Immature natural killer cell (primary cell): ENCODE data around the gene ARHGAP30. TPM values are rescaled to one million over a fixed set of nuclear protein-coding genes. Genes with fewer than 3 reads are reported as not detected.

Source experiments
- DNase-seq, 3 donors: peaks; one replicate each; pipeline ENCODE4 v3.0.0; 2022; ENCODE audit warnings: mixed read lengths in 1 of 3
- H3K27ac Mint-ChIP-seq, 6 donors: one replicate each; pipeline ENCODE4 v1.8.0; 2020; ENCODE audit warnings: mixed read lengths in 6 of 6, mild to moderate bottlenecking in 5 of 6, inconsistent platforms in 4 of 6, moderate library complexity in 3 of 6
- H3K27me3 Mint-ChIP-seq, 3 donors: one replicate each; pipeline ENCODE4 v1.8.0; 2020 to 2021; ENCODE audit warnings: low read depth in 3 of 3, mild to moderate bottlenecking in 3 of 3, mixed read lengths in 3 of 3, moderate library complexity in 3 of 3, inconsistent platforms in 1 of 3
- H3K36me3 Mint-ChIP-seq, 3 donors: one replicate each; pipeline ENCODE4 v1.8.0; 2020; ENCODE audit warnings: mixed read lengths in 3 of 3, inconsistent platforms in 2 of 3, mild to moderate bottlenecking in 2 of 3
- H3K4me1 Mint-ChIP-seq, 2 donors: one replicate each; pipeline ENCODE4 v1.8.0; 2020; ENCODE audit warnings: inconsistent platforms in 2 of 2, mild to moderate bottlenecking in 2 of 2, mixed read lengths in 2 of 2, moderate library complexity in 1 of 2
- H3K4me3 Mint-ChIP-seq, 5 donors: one replicate each; pipeline ENCODE4 v1.8.0; 2020; ENCODE audit warnings: mild to moderate bottlenecking in 5 of 5, mixed read lengths in 5 of 5, inconsistent platforms in 3 of 5, moderate library complexity in 3 of 5
- H3K9me3 Mint-ChIP-seq, 6 donors: one replicate each; pipeline ENCODE4 v1.8.0; 2020; ENCODE audit warnings: mild to moderate bottlenecking in 6 of 6, mixed read lengths in 6 of 6, inconsistent platforms in 4 of 6, moderate library complexity in 3 of 6
- polyA plus RNA-seq, 3 donors: library from polyadenylated mRNA; unstranded; fragments of 300-500 nt; fragmentation: Illumina TruSeq; gene quantifications; one replicate each; pipeline ENCODE4 v1.2.3, GENCODE V29; 2021

ARHGAP30 gene
- polyA plus RNA-seq, 3 donors from 2014 or later: 98.0 to 265 (median 103) TPM

DNA sequence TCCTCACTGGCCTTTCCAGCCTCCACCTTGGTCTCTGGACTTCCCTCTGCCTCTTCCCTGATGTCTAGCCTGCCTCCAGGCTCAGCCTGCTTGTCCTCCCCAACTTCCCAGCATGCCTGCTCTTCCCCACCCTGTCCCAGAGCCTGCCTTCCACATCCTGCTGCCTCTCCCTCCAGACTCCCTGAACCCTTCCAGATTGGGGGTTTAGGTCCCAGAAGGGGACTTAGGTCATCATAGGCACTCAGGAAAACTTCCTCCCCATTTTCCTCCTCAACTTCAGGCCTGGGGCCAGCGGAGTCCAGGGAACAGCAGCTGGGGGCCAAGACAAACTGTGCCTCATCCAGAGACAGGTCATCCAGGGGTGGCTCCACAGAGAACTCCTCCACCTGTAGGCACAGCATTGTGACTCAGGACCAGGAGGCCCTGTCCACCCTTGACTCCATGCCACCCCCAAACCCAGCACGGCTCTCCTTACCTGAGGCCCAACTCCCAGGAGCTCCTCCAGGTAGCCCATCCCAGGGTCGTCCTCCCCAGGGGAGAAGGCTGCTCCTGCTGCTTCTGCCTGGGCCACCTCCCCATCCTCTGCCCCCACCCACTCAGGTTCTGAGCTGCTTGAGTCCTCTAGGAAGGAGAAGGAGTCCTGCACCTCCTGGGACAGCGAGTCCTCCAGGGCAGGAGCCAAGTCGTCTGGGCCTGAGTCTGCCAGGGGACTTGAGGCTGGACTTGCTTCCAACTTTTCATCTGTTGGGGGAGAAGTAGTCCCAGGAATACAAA, 20.6 kb downstream of the ARHGAP30 start:
- Mint-ChIP-seq H3K4me1 (peaks cover 48 to 58% of the 10 kb centered on the region in 2 donors), H3K4me3 (no peak overlapping the region), H3K9me3 (no peaks in the 10 kb centered on the region), H3K27me3 (peaks cover 7 to 16% (median 10%) of the 10 kb centered on the region in 3 donors), H3K27ac (peak overlapping the region; percentile 73 to 88 (median 86)), H3K36me3 (peaks cover 20 to 49% (median 21%) of the 10 kb centered on the region in 3 donors)
- DNase-seq: no peak

DNA sequence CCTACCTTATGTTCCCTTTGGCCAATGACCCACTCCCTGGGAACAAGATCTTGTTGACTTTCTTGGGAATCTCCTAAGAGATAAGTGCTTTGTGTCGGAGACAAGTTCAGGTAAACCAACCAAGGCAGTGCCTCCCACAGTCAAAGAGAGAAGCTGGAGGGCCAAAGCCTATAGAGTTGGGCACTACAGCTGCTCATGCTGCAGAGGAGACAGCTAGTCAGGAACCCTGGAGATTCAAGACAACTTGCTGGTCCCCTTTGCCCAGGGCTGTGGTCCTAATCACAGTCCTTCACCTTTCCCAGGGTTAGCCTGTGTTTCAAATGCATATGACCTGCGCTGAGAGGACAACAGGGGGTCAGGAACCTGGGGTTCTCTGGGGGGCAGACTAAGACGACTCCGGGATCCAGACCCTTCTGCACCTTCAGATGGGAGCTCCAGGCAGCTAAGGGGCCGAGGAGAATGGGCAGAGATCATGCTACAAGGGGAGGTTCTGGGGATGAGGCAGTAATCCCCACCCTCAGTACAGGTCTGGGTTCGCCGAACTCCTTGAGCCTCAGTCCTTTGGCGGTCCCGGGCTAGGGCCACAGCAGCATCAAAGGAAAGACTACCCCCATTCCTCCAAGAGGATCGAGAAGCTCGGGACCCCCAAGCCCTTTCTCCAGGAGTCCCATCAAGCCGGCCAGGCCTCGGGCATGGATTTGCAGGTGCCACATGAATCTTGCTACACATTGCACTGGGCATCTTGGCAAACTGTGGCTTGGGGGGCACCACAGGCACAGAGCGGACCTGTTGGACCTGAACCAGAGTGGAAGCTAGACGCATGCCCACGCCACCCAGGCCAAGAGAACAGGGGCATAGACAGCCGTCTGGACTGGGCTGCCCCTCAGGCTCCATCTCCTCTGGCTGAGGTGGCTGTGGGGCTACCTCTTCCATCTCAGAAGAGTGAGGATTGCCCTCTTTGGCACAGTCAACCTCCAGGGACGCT, 22.0 kb downstream of the ARHGAP30 start:
- Mint-ChIP-seq H3K27me3 (peaks cover 5 to 16% (median 10%) of the 10 kb centered on the region in 3 donors), H3K27ac (peak overlapping the region; percentile 98 to 99 (median 98)), H3K4me3 (peak overlapping the region in 4 of 5 donors; percentile 10 to 92 (median 24)), H3K4me1 (peaks cover 50 to 59% of the 10 kb centered on the region in 2 donors), H3K9me3 (no peaks in the 10 kb centered on the region), H3K36me3 (peaks cover 14 to 44% (median 19%) of the 10 kb centered on the region in 3 donors)
- no peak for DNase-seq

DNA sequence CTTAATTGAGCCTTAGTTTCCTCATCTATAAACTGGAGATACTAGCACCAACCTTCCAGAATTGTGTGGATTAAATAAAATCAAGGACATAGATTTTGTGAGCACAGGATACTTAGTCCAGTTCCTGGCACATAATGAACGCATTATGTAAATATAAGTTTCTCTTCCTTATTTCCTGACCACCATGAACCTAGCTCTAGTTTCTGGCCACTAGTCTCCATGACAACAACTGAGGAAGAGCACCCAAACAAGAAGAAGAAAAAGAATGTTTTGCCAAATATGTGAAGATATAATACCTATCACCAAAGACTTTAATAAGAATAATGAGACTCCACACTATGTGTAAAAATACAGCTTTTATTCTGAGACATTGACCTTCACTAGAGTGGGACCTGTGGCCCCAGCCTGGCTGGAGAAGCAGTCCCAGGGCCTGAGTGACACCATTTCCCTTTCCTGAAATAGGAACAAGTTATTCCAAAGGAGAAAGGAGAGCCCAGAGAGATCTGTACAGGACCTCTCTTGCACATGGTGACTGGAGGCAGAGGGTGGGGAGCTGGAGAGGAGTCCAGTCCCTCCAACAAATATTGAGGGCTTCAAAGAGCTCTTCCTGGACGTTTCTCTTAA, 23.0 kb downstream of the ARHGAP30 start:
- no peak for DNase-seq
- H3K9me3 Mint-ChIP-seq: no peaks in the 10 kb centered on the region
- H3K36me3 Mint-ChIP-seq: peaks cover 10 to 43% (median 14%) of the 10 kb centered on the region in 3 donors
- peaks cover 5 to 16% (median 10%) of the 10 kb centered on the region in 3 donors for H3K27me3 Mint-ChIP-seq
- H3K4me3 Mint-ChIP-seq: peak overlapping the region; percentile 89 to 97 (median 92)
- peak overlapping the region; percentile 98 to 99 (median 98) for H3K27ac Mint-ChIP-seq
- H3K4me1 Mint-ChIP-seq: peaks cover 45 to 58% of the 10 kb centered on the region in 2 donors

DNA sequence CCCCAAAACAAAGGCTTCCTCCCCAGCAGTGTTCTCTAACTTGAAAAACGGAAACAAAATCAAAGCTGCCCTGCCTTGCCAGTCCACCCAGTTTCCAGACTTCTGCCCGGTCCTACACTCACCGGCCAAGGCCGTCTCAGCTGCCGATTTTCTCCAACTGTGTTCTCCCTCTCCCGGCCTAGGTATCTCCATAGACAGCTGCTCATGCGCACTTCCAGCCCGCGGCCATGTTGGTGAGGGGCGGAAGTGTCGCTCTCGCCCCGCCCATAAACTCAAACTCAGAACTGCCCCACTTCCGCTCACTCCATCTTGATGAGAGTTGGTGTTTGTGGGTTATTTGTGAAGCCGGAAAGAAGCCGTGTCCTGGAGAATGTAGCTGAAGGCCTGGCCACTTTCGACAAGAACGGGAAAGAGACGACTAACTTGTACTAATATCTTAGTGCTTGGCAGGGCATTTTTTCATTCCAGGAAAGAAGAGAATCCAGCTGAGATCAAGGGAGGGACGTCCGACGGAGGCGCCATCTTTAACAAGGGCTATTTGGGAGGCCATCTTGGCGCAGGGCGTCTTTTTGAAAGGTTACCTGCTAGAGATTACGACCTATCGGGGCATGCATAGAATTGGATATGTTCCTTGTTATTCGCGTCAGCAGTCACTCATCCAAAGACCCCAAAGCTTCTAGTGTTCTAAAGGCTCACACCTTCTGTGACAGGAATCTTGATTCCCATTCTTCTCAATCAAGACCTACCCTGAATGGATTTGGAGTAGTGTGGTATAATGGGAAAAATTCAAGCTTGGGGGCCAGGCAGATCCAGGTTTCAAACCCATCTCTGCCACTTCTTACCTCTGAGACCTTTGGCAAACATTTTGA, 23.7 kb downstream of the ARHGAP30 start, which contains the start of gene USF1:
Gene USF1, minus strand, starts transcription at position 242 of the 869 bp plus-strand sequence. CDS start 2,702 bp downstream, outside the sequence.
- Mint-ChIP-seq H3K36me3 (peaks cover 10 to 39% (median 13%) of the 10 kb centered on the region in 3 donors), H3K27ac (peak within 1 kb of the TSS; percentile 98 to 99 (median 98))

DNA sequence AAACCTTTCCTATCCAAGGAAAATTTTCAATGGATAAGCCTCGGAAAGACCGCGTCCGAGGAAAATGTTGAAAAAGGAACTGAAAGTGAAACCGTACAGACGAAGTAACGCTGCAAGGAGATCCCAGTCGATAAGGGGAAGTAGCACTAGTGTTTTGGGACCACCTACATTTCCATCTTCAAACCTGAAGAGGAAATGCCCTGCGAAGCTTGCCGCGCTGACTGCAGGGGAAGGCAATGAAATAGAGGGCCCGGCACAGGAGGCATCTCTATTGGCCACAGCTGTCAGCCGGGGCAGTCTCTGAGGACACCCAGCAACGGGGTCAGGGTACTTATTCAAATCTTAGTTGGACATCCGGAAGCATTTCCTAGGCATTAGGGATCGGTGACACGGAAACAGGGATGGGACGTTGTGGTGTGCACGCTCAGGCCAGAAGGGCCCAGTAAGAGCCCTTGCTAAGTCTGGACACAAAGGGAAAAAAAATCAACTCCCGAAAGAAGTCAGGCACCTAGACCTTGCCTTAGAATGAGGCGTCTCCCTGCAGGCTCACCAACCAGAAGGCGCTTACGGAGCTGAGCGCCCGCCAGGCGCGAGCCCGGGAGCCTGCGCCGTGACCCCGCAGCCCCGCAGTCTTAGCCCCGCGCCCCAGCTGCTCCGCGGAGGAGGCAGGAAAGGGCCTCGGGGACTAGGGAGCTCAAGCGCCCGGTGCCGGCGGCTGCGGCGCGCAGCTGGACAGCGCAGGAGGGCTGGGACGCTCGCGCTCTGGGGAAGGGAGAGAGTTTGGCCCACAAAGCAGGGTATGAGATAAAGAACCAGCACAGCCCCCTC, 24.6 kb downstream of the ARHGAP30 start:
- peak overlapping the region; percentile 98 to 99 (median 98) for H3K27ac Mint-ChIP-seq

More for the DNA sequence above, 23.7 kb downstream of the ARHGAP30 start, which contains the start of gene USF1:
- DNase-seq: peak; percentile 94 to 95 (median 94)
- H3K27me3 Mint-ChIP-seq: peaks cover 5 to 16% (median 10%) of the 10 kb centered on the region in 3 donors
- peaks cover 50 to 59% of the 10 kb centered on the region in 2 donors for H3K4me1 Mint-ChIP-seq
- H3K4me3 Mint-ChIP-seq: peak within 1 kb of the TSS; percentile 89 to 97 (median 92)
- H3K9me3 Mint-ChIP-seq: no peaks in the 10 kb centered on the region

DNA sequence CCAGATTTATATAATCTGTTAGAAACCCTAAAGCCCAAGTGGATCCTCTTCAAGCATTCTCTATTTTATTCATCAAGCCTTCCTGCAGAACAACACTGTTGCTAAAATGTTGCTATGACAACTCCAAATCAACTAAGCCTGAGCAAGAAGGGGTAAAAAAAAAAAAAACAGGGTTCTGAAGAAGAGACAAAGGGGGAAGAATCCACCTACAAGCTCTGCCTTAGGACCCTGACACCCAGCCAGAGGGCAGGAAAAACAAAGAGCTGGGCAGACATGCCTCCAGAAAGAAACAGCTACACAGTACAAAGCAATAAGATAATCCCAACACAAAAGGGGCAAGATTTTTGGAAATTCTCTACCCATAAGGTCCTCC, 25.2 kb downstream of the ARHGAP30 start:
- Mint-ChIP-seq H3K27ac (peak overlapping the region; percentile 96 to 99 (median 98)), H3K27me3 (peaks cover 5 to 16% (median 10%) of the 10 kb centered on the region in 3 donors), H3K4me1 (peaks cover 54 to 66% of the 10 kb centered on the region in 2 donors), H3K9me3 (no peaks in the 10 kb centered on the region), H3K36me3 (peaks cover 10 to 40% (median 21%) of the 10 kb centered on the region in 3 donors), H3K4me3 (peak overlapping the region; percentile 89 to 97 (median 92))
- no peak for DNase-seq

More for the DNA sequence above, 24.6 kb downstream of the ARHGAP30 start:
- Mint-ChIP-seq H3K27me3 (peaks cover 5 to 16% (median 10%) of the 10 kb centered on the region in 3 donors), H3K4me1 (peaks cover 50 to 60% of the 10 kb centered on the region in 2 donors), H3K36me3 (peaks cover 10 to 39% (median 15%) of the 10 kb centered on the region in 3 donors), H3K9me3 (no peaks in the 10 kb centered on the region), H3K4me3 (peak overlapping the region; percentile 89 to 97 (median 92))
- peak; percentile 69 to 72 (median 69) for DNase-seq

DNA sequence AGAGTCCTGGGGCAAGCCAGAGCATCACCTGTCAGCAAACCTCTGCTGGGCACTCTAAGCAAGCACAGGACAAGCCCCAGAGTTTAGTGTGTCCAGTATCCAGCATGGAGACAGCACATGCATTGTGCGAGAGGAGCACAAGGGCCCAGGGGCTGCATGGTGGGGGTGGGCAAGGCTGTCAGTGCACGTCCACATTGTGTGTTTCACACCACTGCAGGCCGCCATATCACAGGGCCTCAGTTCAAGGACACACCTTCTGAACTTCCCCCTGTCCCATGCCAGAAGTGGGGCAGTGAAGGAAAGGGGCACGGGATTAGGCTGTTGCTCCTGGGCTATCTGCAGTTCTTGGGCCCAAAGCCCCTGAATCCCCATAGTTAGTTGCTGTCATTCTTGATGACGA, 30.1 kb downstream of the ARHGAP30 start:
- DNase-seq: no peak
- Mint-ChIP-seq H3K36me3 (peaks cover 3 to 25% (median 15%) of the 10 kb centered on the region in 3 donors), H3K27me3 (peaks cover 3 to 6% (median 5%) of the 10 kb centered on the region in 3 donors), H3K9me3 (no peaks in the 10 kb centered on the region), H3K27ac (peak overlapping the region; percentile 74 to 95 (median 86)), H3K4me1 (peaks cover 49 to 51% of the 10 kb centered on the region in 2 donors), H3K4me3 (peak overlapping the region; percentile 81 to 94 (median 91))

DNA sequence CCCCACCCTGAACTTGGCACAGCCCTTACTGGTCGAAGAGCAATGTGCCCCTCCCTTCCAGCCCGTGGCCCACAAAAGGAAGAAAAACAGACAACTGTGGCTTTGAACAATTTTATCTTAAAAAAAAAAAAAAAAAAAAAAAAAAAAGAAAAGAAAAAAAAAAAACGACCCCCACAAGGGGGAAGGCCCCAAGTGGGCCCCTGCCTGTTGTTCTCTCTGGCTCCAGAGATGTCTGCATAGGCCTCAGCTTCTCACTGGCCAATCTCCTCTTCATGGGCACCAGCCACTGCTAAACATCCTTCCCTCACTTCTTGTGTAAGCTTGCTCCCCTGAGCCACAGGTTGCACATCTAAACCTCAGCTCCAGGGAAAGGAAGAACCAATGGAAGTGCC, 30.5 kb downstream of the ARHGAP30 start:
- H3K4me3 Mint-ChIP-seq: peak overlapping the region; percentile 91 to 94 (median 92)
- peaks cover 45 to 47% of the 10 kb centered on the region in 2 donors for H3K4me1 Mint-ChIP-seq

DNA sequence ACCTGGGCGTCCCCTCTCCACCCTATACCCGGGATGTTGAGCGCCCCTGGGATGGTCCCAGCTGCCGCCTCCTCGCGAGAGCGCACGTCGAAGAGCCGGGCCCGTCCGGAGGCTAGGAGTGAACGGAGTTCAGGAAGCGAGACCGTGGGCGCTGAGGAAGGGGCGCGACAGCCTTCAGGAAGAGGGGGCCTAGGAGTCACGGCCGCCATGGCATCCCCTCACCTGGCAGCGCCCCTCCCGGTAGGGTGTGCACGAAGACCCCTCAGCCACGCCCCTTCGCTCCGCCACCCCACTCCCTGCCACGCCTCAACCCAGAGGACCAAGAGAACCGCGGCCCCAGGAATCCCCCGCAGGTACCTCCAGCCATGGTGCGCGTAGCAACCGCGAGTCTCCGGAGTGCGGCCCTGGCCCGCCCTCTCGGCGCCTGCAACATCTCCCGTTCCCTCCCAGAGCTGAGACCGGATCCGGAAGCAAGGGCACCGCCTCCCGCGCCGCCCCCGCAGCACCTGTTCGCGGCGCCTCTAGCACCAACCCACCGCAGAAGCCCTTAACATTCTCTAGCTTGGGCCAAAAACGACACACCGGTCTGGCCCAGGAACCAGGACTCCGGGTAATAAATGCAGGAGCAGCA, 31.1 kb downstream of the ARHGAP30 start, which contains the start of gene TSTD1:
Gene TSTD1, minus strand, starts transcription at position 442 of the 631 bp plus-strand sequence. Its CDS starts 75 bp downstream, at position 367.
- Mint-ChIP-seq H3K27ac (peak within 1 kb of the TSS; percentile 85 to 97 (median 96)), H3K27me3 (peaks cover 3 to 6% (median 5%) of the 10 kb centered on the region in 3 donors), H3K9me3 (no peaks in the 10 kb centered on the region), H3K4me3 (peak within 1 kb of the TSS; percentile 91 to 94 (median 92)), H3K4me1 (peaks cover 42 to 45% of the 10 kb centered on the region in 2 donors), H3K36me3 (peaks cover 3 to 25% (median 15%) of the 10 kb centered on the region in 3 donors)
- DNase-seq: peak; percentile 84 to 85 (median 84)

More for the DNA sequence above, 30.5 kb downstream of the ARHGAP30 start:
- no peaks in the 10 kb centered on the region for H3K9me3 Mint-ChIP-seq
- H3K36me3 Mint-ChIP-seq: peaks cover 3 to 25% (median 15%) of the 10 kb centered on the region in 3 donors
- peaks cover 3 to 6% (median 5%) of the 10 kb centered on the region in 3 donors for H3K27me3 Mint-ChIP-seq
- H3K27ac Mint-ChIP-seq: peak overlapping the region; percentile 85 to 97 (median 96)
- no peak for DNase-seq

DNA sequence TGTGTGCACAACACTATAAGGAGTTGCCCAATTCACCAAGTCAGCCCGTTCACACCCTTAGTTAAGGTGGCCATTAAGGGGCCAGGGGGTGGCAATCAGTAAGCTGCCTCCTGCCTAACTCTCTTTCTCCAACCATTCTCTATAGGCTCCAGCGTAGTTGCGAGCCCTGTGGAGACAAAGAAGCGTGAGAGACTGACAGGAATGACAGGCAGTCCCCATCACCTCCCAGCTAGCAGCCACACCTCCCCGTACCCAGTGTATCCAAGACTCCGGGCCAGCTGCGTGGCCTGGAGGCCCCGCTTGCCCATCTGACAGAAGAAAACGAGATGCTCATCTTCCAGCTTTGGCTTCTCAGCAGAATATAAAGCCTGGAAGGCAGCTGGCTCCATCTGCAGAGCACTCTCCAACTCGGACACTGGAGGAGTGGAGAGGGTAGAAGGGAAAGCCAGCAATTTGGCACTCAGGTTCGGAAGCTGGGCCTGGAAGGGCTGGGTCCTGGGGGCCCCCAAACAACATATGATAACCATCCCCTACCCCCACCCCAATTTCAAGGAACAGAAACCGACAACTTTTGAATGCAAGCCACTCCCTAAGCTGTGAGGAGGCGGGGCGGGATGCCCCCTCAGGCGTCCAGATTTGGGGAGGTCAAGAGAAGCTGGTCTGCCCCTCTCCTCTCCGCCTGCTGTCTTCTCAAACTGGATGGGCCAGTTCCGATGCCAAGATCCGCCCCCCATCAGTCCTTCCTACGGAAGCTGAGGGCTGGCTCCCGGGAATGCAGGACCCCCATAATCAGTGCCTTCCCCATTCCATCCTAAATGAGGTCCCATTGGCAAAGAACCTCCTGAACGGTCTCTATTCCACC, 31.8 kb downstream of the ARHGAP30 start:
- Mint-ChIP-seq H3K27ac (peak overlapping the region in 5 of 6 donors; percentile 76 to 95 (median 83)), H3K9me3 (no peaks in the 10 kb centered on the region), H3K4me1 (peaks cover 37 to 40% of the 10 kb centered on the region in 2 donors)

More for the DNA sequence above, 31.8 kb downstream of the ARHGAP30 start:
- Mint-ChIP-seq H3K36me3 (peaks cover 4 to 22% (median 15%) of the 10 kb centered on the region in 3 donors), H3K4me3 (peak overlapping the region; percentile 91 to 94 (median 92)), H3K27me3 (peaks cover 3 to 6% (median 5%) of the 10 kb centered on the region in 3 donors)
- DNase-seq: no peak
